SK-N-SH (cell line): ENCODE measurements around the gene KRTAP10-10.

ENCODE experiments used
- CHD2 ChIP-seq: fragments of 150-350 bp; IDR thresholded peaks from 2 replicates; pipeline ENCODE4 v1.6.1; 2018; ENCODE audit warnings: low read length; ENCODE audit not compliant: partially characterized antibody
- CTCF ChIP-seq: fragments of 200-600 bp; sonication (generic); IDR thresholded peaks from 2 replicates; pipeline ENCODE4 v1.6.1; 2017; ENCODE audit warnings: antibody characterized with exemption, mild to moderate bottlenecking, moderate library complexity
- EP300 ChIP-seq, 2 experiments: IDR thresholded peaks; 2 replicates each; pipeline versions ENCODE4 v1.4.0 to v1.6.1; 2012; ENCODE audit warnings: borderline replicate concordance in 1 of 2, low read depth in 1 of 2, low read length in 1 of 2
- EZH2phosphoT487 ChIP-seq: fragments of 200-600 bp; sonication (generic); IDR thresholded peaks from 2 replicates; pipeline ENCODE4 v1.6.1; 2017; ENCODE audit warnings: low read depth, mixed run types, mild to moderate bottlenecking, antibody characterized with exemption, moderate library complexity, borderline replicate concordance
- FOSL2 ChIP-seq: IDR thresholded peaks from 2 replicates; pipeline ENCODE4 v1.4.0; 2012; ENCODE audit warnings: low read depth, mild to moderate bottlenecking, moderate library complexity, borderline replicate concordance
- GATA2 ChIP-seq: sonication (generic); formaldehyde crosslinking; IDR thresholded peaks from 2 replicates; pipeline ENCODE4 v1.5.0; 2020; ENCODE audit warnings: mild to moderate bottlenecking, missing genetic modification reagents
- JUND ChIP-seq: IDR thresholded peaks from 2 replicates; pipeline ENCODE4 v1.4.0; 2012
- MXI1 ChIP-seq: IDR thresholded peaks from 2 replicates; pipeline ENCODE4 v1.6.1; 2012; ENCODE audit warnings: mild to moderate bottlenecking, low read depth, low read length, improper control_type of control experiment
- PBX3 ChIP-seq: IDR thresholded peaks from 2 replicates; pipeline ENCODE4; 2012
- POLR2AphosphoS5 ChIP-seq: IDR thresholded peaks from 2 replicates; pipeline ENCODE4 v1.6.1; 2012; ENCODE audit warnings: low read depth, low read length
- RFX5 ChIP-seq: IDR thresholded peaks from 2 replicates; pipeline ENCODE4 v1.6.1; 2012; ENCODE audit warnings: mild to moderate bottlenecking, improper control_type of control experiment, low read length
- SMC3 ChIP-seq: IDR thresholded peaks from 2 replicates; pipeline ENCODE4 v1.6.1; 2012; ENCODE audit warnings: low read depth, low read length, improper control_type of control experiment
- TAF1 ChIP-seq: IDR thresholded peaks from 2 replicates; pipeline ENCODE4 v1.6.1; 2012; ENCODE audit warnings: low read depth, mild to moderate bottlenecking, low read length, moderate library complexity, borderline replicate concordance
- YY1 ChIP-seq: IDR thresholded peaks from 2 replicates; pipeline ENCODE4 v1.4.0; 2012; ENCODE audit warnings: low read depth, mild to moderate bottlenecking

- no peak for TF ChIP-seq MXI1
- TF ChIP-seq CTCF = no peak
- no peak for TF ChIP-seq EP300 (IDR thresholded peaks at IDR 0.05; ENCODE audit: borderline replicate concordance in 1 of 2, low read depth in 1 of 2, low read length in 1 of 2)
- no peak for TF ChIP-seq POLR2AphosphoS5
- TF ChIP-seq FOSL2 = no peak
- TF ChIP-seq SMC3 = no peak
- TF ChIP-seq PBX3 = no peak
- no peak for TF ChIP-seq GATA2 (CRISPR knock-in tag)
- TF ChIP-seq EZH2phosphoT487 = no peak
- TF ChIP-seq TAF1 = no peak
- TF ChIP-seq YY1 = no peak
- no peak for TF ChIP-seq CHD2
- TF ChIP-seq RFX5 = no peak
- TF ChIP-seq JUND = no peak
Measured at GRCh38 chr21:44602463-44602850, 34.7 kb upstream of the KRTAP10-10 start.
